Tibial nerve (tissue), 4 donors: ENCODE measurements around the gene EML5. TPM values are rescaled to one million over a fixed set of nuclear protein-coding genes. Genes with fewer than 3 reads are reported as not detected.

ENCODE experiments used
- DNase-seq, 2 donors: peaks; one replicate each; pipeline ENCODE4 v3.0.0-alpha.2; 2019; ENCODE audit warnings: low spot score in 2 of 2
- H3K27ac ChIP-seq, 4 donors: fragments of 200-600 bp; sonication (generic) in 3 of 4; one replicate each; pipeline ENCODE4 v1.5.1; 2017 to 2019; ENCODE audit warnings: mild to moderate bottlenecking in 1 of 4
- H3K27me3 ChIP-seq, 2 donors: fragments of 200-600 bp; sonication (generic) in 1 of 2; one replicate each; pipeline versions ENCODE4 v1.5.1 to v1.6.0; 2017 to 2019
- H3K36me3 ChIP-seq, 3 donors: fragments of 200-600 bp; sonication (generic); one replicate each; pipeline ENCODE4 v1.5.1; 2018 to 2019
- H3K4me1 ChIP-seq, 4 donors: fragments of 200-600 bp; sonication (generic) in 3 of 4; one replicate each; pipeline ENCODE4 v1.5.1; 2017 to 2019
- H3K4me3 ChIP-seq, 4 donors: fragments of 200-600 bp; sonication (generic) in 3 of 4; one replicate each; pipeline ENCODE4 v1.5.1; 2017 to 2019; ENCODE audit warnings: mild to moderate bottlenecking in 1 of 4, moderate library complexity in 1 of 4
- H3K9me3 ChIP-seq, 4 donors: fragments of 200-600 bp; sonication (generic) in 3 of 4; one replicate each; pipeline ENCODE4 v1.5.1; 2017 to 2019
- EP300 ChIP-seq, 2 donors: sonication (generic); formaldehyde crosslinking; IDR thresholded peaks; one replicate each; pipeline ENCODE4 v1.6.1; 2017; ENCODE audit warnings: antibody characterized with exemption in 2 of 2, mild to moderate bottlenecking in 1 of 2
- POLR2A ChIP-seq, 2 donors: fragments of 450-650 bp; IDR thresholded peaks; one replicate each; pipeline ENCODE4 v1.6.1; 2017; ENCODE audit warnings: antibody characterized with exemption in 2 of 2, mild to moderate bottlenecking in 2 of 2, moderate library complexity in 2 of 2
- WGBS, 2 donors: methylation state at CpG; one replicate each; pipeline ENCODE4 v1.1.5; 2018; 5-methylcytosine and 5-hydroxymethylcytosine counted together
- total RNA-seq, 4 donors: library from RNA; depleted of rRNA; stranded (reverse); fragments of >200 nt; gene quantifications; one replicate each; pipeline ENCODE4 v1.1.0, GENCODE V29; 2016
- TF ChIP-seq, protein P1 (sequence below), 5 experiments: fragments of 200-600 bp in 3 of 5; fragments of 450-650 bp in 2 of 5; sonication (generic) in 3 of 5; IDR thresholded peaks; one replicate each; pipeline ENCODE4 v1.5.1; 2016 to 2019; ENCODE audit warnings: antibody characterized with exemption in 5 of 5, mild to moderate bottlenecking in 3 of 5, moderate library complexity in 2 of 5

EML5 gene
- total RNA-seq, 4 donors from 2014 or later, result 0.59 to 0.87 (median 0.72) TPM

DNA sequence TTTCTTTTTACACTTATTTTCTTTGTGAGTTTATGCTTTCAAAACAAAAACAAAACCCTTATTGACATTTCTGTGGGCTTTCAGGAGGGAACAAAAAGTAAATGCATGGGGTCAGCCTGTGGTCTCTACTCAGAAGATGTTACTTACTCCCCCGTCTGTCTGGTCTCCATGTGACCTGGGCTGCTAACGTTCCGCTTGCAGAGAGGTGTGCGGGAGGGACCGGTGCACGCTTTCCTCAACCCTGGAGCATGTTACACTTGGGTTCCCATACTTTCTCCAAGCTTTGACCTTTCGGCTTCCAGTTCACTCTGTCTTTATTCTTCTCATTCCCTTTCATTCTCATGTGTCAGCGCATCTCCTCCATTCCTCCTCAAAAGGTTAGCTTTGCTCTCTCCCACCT lies 193.4 kb downstream of the EML5 start:
- TF ChIP-seq EP300 (IDR thresholded peaks at IDR 0.05) (no peak), POLR2A (IDR thresholded peaks at IDR 0.05) (no peak)
- TF ChIP-seq, protein P1, sequence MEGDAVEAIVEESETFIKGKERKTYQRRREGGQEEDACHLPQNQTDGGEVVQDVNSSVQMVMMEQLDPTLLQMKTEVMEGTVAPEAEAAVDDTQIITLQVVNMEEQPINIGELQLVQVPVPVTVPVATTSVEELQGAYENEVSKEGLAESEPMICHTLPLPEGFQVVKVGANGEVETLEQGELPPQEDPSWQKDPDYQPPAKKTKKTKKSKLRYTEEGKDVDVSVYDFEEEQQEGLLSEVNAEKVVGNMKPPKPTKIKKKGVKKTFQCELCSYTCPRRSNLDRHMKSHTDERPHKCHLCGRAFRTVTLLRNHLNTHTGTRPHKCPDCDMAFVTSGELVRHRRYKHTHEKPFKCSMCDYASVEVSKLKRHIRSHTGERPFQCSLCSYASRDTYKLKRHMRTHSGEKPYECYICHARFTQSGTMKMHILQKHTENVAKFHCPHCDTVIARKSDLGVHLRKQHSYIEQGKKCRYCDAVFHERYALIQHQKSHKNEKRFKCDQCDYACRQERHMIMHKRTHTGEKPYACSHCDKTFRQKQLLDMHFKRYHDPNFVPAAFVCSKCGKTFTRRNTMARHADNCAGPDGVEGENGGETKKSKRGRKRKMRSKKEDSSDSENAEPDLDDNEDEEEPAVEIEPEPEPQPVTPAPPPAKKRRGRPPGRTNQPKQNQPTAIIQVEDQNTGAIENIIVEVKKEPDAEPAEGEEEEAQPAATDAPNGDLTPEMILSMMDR (IDR thresholded peaks at IDR 0.05), result no peak
- H3K4me1 ChIP-seq, result no peaks in the 10 kb centered on the region
- 79 to 89% methylated on average over 8 of the region's 8 CpGs for WGBS, 2 donors
- DNase-seq, result no peak
- H3K27ac ChIP-seq, result no peak overlapping the region
- H3K9me3 ChIP-seq, result no peaks in the 10 kb centered on the region
- H3K36me3 ChIP-seq, result peaks cover 7 to 76% (median 11%) of the 10 kb centered on the region in 3 donors
- H3K4me3 ChIP-seq, result no peak overlapping the region
- no peaks in the 10 kb centered on the region for H3K27me3 ChIP-seq

GRCh38 chr14:88598097-88598675 lies 194.6 kb downstream of the EML5 start:
- no peak for DNase-seq
- no peaks in the 10 kb centered on the region for H3K27me3 ChIP-seq
- H3K36me3 ChIP-seq, result peaks cover 8 to 75% (median 8%) of the 10 kb centered on the region in 3 donors
- H3K27ac ChIP-seq, result no peak overlapping the region
- H3K4me3 ChIP-seq, result no peak overlapping the region
- WGBS, 2 donors, result 85 to 86% methylated on average over 2 of the region's 2 CpGs
- TF ChIP-seq EP300 (IDR thresholded peaks at IDR 0.05), result no peak
- TF ChIP-seq, protein P1 (IDR thresholded peaks at IDR 0.05), result no peak
- no peak for TF ChIP-seq POLR2A (IDR thresholded peaks at IDR 0.05)
- H3K4me1 ChIP-seq, result no peaks in the 10 kb centered on the region
- H3K9me3 ChIP-seq, result no peaks in the 10 kb centered on the region

- DNase-seq, result no peak
- H3K27me3 ChIP-seq, result no peaks in the 10 kb centered on the region
These were observed 195.2 kb downstream of the EML5 start for GRCh38 chr14:88597601-88598000.

DNA sequence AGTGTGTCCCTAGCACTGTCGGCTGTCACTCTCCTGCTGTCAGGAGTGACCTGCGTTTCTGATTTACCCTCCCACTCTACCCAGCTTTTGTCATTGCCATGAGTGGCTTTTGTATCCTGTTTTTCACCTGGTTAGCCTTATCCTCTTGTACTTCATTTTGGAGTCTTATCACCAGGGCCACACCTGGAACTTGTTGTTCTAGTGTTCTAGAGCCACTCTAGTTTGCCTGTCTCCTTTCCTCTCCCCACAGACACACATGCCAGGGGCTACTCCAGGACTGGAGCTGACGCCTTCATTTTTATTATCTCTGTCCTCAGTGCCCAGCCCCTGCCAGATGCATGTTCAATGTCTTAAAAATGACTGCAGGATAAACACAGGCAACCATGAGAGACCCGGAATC lies 195.7 kb downstream of the EML5 start:
- no peaks in the 10 kb centered on the region for H3K9me3 ChIP-seq
- DNase-seq, result no peak
- H3K4me1 ChIP-seq, result no peaks in the 10 kb centered on the region
- no peaks in the 10 kb centered on the region for H3K27me3 ChIP-seq
- 89 to 95% methylated on average over 4 of the region's 4 CpGs for WGBS, 2 donors
- H3K4me3 ChIP-seq, result no peak overlapping the region
- TF ChIP-seq, protein P1 (IDR thresholded peaks at IDR 0.05), result no peak
- TF ChIP-seq POLR2A (IDR thresholded peaks at IDR 0.05) (no peak), EP300 (IDR thresholded peaks at IDR 0.05) (no peak)
- no peak overlapping the region for H3K27ac ChIP-seq
- peaks cover 0 to 74% (median 8%) of the 10 kb centered on the region in 3 donors for H3K36me3 ChIP-seq

More at GRCh38 chr14:88597601-88598000, 195.2 kb downstream of the EML5 start:
- TF ChIP-seq EP300 (IDR thresholded peaks at IDR 0.05), result no peak
- TF ChIP-seq POLR2A (IDR thresholded peaks at IDR 0.05), result no peak
- TF ChIP-seq, protein P1 (IDR thresholded peaks at IDR 0.05), result no peak
- Histone ChIP-seq H3K4me3 (no peak overlapping the region), H3K9me3 (no peaks in the 10 kb centered on the region), H3K4me1 (no peaks in the 10 kb centered on the region), H3K36me3 (peaks cover 2 to 75% (median 8%) of the 10 kb centered on the region in 3 donors), H3K27ac (no peak overlapping the region)
- WGBS, 2 donors, result 86 to 87% methylated on average over 4 of the region's 4 CpGs

DNA sequence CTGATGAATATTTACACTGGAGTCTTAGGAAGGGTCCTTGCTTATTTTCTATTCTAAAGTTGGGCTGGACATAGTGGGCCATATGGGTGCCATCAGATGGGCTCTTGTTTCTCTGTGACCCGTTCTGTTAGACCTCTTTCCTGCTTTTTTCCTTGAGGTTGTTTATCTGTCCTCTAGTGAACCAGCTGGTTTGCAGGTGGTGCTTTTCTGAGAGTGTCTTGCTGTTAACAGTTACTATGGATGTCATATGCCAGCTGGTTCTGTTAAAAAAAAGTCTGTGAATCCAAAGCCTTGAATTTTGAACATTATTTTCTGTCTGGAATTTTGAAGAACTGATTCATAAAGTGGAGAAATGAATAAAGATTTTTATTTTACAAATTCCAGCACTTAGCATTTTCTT lies 200.7 kb downstream of the EML5 start:
- H3K27me3 ChIP-seq, result no peaks in the 10 kb centered on the region
- 31 to 71% methylated on average over 1 of the region's 1 CpG for WGBS, 2 donors
- no peak overlapping the region for H3K27ac ChIP-seq

More for the DNA sequence above, 200.7 kb downstream of the EML5 start:
- DNase-seq, result no peak
- Histone ChIP-seq H3K9me3 (no peaks in the 10 kb centered on the region), H3K4me3 (no peak overlapping the region), H3K4me1 (no peaks in the 10 kb centered on the region), H3K36me3 (peaks cover 3 to 69% (median 4%) of the 10 kb centered on the region in 3 donors)
- TF ChIP-seq EP300 (IDR thresholded peaks at IDR 0.05), result no peak
- TF ChIP-seq, protein P1 (IDR thresholded peaks at IDR 0.05), result no peak
- TF ChIP-seq POLR2A (IDR thresholded peaks at IDR 0.05), result no peak
